Measurements from ENCODE around the gene HS1BP3. TPM values are rescaled to one million over a fixed set of nuclear protein-coding genes. Genes with fewer than 3 reads are reported as not detected.

Gene HS1BP3
- total and polyA plus RNA-seq, 2 experiments from 2014 or later = 13.5 to 20.3 TPM

DNA sequence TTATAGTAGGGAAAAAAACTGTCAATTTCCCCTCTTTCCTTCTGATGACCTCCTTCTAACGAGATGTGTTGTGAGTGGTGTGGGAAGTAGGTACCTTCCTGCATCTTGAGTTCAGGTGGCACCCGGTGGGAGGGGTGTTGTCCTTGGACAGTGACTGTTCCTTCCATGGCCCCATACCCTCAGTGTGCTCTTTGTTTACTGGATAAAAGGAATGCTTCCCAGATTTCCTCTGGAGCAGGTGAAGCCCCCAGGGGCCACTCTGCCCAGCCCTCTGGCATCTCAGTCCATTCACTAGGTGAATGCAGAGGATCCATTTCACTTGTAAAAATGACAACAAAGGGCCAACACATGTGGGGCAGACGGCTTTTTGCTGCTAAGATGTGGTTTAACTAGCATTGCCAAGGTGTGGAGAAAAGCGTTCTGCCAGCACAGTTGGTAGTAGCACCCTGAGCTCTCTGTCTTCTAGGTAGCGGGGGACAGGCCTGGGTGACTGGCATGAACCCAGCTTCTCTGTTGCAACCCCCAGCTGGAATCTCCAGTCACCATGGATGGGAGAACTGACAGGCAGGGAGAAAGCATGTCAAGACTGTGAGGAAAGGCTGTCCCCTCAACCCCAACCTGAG lies 22.9 kb upstream of the HS1BP3 start:
- no peak overlapping the region for H3K4me3 ChIP-seq
- DNase-seq (ENCODE audit: low read depth in 1 of 2, low spot score in 1 of 2) = no peak

DNA sequence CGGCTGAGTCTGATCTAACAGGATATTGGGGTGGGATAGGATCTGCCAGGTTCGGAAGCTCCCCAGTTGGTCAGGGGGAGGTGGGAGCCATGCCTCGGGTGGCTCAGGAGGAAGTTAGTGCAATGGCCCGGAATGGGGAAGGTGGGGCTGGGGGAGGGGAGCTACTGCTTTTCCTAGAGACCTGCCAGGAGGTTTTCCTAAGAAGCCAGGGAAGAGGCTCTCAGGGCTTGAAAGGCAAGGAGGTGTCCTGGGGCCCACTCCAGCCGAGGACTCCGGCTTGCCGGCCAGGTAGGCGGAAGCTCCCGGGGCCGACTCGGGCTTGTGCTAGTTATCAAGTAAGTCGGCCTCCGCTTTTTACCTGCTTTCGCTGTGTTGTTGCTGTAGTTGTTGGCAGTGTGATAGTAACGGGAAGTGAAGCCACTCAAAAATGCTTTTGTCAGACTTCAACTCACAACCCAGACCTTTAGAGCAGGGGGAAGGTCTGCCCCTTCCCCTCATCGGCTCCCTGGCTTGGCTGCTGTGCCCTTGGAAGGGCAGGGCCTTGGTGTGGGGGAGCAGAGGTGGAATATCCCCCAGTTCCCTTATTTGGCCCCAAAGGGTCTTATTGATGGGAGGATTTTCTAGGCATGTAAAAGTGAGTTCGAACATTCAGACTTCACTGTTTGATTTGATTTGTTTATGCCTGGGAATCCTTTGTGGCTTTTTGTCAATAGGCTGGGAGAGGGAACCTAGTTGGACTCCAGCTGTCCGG lies 21.5 kb upstream of the HS1BP3 start:
- no peaks in the 10 kb centered on the region for H3K36me3 ChIP-seq
- H3K4me1 ChIP-seq (ENCODE audit: low read depth) = no peaks in the 10 kb centered on the region
- no peak overlapping the region for H3K27ac ChIP-seq
- TF ChIP-seq, protein P1, sequence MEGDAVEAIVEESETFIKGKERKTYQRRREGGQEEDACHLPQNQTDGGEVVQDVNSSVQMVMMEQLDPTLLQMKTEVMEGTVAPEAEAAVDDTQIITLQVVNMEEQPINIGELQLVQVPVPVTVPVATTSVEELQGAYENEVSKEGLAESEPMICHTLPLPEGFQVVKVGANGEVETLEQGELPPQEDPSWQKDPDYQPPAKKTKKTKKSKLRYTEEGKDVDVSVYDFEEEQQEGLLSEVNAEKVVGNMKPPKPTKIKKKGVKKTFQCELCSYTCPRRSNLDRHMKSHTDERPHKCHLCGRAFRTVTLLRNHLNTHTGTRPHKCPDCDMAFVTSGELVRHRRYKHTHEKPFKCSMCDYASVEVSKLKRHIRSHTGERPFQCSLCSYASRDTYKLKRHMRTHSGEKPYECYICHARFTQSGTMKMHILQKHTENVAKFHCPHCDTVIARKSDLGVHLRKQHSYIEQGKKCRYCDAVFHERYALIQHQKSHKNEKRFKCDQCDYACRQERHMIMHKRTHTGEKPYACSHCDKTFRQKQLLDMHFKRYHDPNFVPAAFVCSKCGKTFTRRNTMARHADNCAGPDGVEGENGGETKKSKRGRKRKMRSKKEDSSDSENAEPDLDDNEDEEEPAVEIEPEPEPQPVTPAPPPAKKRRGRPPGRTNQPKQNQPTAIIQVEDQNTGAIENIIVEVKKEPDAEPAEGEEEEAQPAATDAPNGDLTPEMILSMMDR (IDR thresholded peaks at IDR 0.05; ENCODE audit: low read depth, low read length) = no peak
- peaks cover 76% of the 10 kb centered on the region for H3K27me3 ChIP-seq
- DNase-seq (ENCODE audit: low read depth in 1 of 2, low spot score in 1 of 2) = no peak
- no peak overlapping the region for H3K4me3 ChIP-seq
- H3K9me3 ChIP-seq (ENCODE audit: low read depth) = no peaks in the 10 kb centered on the region

More for the DNA sequence above, 22.9 kb upstream of the HS1BP3 start:
- TF ChIP-seq, protein P1 (IDR thresholded peaks at IDR 0.05; ENCODE audit: low read depth, low read length) = no peak
- peaks cover 62% of the 10 kb centered on the region for H3K27me3 ChIP-seq
- H3K36me3 ChIP-seq = no peaks in the 10 kb centered on the region
- H3K27ac ChIP-seq = no peak overlapping the region
- H3K4me1 ChIP-seq (ENCODE audit: low read depth) = no peaks in the 10 kb centered on the region
- H3K9me3 ChIP-seq (ENCODE audit: low read depth) = no peaks in the 10 kb centered on the region

DNA sequence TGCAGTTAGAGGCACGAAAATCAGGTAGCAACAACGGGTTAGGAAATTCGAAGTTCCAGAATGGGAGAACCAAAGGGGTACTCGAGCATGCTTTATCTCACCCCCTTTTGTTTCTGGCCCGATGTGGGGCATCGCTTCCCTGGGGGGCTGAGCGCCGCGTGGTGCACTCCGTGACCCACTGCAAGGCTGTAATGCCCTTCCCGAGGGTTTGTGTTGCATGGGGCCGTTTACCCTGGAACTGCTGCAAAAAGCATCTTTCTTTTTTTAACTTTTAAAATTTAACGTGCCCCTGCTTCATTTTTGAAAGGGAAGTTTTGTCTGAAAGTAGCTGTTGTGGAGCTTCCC lies 20.8 kb upstream of the HS1BP3 start:
- no peak for DNase-seq (ENCODE audit: low read depth in 1 of 2, low spot score in 1 of 2)
- Histone ChIP-seq H3K4me3 (no peak overlapping the region), H3K27me3 (peaks cover 82% of the 10 kb centered on the region), H3K36me3 (no peaks in the 10 kb centered on the region), H3K27ac (no peak overlapping the region), H3K4me1 (ENCODE audit: low read depth) (no peaks in the 10 kb centered on the region), H3K9me3 (ENCODE audit: low read depth) (no peaks in the 10 kb centered on the region)
- TF ChIP-seq, protein P1 (IDR thresholded peaks at IDR 0.05; ENCODE audit: low read depth, low read length) = no peak

DNA sequence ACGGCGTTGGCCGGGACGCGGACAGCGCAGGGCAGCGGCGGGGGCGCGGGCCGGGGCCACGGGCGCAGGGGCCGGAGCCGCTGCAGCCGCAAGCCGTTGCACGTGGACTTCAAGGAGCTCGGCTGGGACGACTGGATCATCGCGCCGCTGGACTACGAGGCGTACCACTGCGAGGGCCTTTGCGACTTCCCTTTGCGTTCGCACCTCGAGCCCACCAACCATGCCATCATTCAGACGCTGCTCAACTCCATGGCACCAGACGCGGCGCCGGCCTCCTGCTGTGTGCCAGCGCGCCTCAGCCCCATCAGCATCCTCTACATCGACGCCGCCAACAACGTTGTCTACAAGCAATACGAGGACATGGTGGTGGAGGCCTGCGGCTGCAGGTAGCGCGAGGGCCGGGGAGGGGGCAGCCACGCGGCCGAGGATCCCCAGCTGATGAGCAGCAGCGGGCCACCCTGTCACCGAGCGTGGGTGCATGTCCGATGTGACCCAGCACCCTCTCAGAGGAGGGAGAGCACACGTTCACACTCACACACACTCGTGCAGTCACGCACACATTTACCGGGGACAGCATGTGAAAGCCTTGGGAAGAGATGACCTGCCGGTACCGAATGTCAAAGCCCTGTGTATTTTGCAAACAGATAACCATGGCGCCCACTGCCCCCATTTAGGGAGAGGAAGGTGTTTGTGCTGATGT lies 20.3 kb upstream of the HS1BP3 start:
- no peaks in the 10 kb centered on the region for H3K9me3 ChIP-seq (ENCODE audit: low read depth)
- no peak overlapping the region for H3K4me3 ChIP-seq
- peaks cover 4% of the 10 kb centered on the region for H3K4me1 ChIP-seq (ENCODE audit: low read depth)
- H3K36me3 ChIP-seq = no peaks in the 10 kb centered on the region
- peaks cover 87% of the 10 kb centered on the region for H3K27me3 ChIP-seq
- TF ChIP-seq, protein P1 (IDR thresholded peaks at IDR 0.05; ENCODE audit: low read depth, low read length) = no peak
- H3K27ac ChIP-seq = no peak overlapping the region
- no peak for DNase-seq (ENCODE audit: low read depth in 1 of 2, low spot score in 1 of 2)

DNA sequence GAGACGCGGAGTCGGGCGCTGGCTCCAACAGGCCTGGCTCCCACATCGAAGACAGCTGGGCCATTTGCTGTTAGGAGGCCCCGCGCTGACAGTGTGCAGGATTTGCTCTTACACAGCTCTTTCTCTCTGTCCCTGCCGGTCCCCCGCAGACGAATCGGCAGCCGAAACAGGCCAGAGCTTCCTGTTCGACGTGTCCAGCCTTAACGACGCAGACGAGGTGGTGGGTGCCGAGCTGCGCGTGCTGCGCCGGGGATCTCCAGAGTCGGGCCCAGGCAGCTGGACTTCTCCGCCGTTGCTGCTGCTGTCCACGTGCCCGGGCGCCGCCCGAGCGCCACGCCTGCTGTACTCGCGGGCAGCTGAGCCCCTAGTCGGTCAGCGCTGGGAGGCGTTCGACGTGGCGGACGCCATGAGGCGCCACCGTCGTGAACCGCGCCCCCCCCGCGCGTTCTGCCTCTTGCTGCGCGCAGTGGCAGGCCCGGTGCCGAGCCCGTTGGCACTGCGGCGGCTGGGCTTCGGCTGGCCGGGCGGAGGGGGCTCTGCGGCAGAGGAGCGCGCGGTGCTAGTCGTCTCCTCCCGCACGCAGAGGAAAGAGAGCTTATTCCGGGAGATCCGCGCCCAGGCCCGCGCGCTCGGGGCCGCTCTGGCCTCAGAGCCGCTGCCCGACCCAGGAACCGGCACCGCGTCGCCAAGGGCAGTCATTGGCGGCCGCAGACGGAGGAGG lies 19.6 kb upstream of the HS1BP3 start:
- Histone ChIP-seq H3K4me3 (no peak overlapping the region), H3K4me1 (ENCODE audit: low read depth) (peaks cover 8% of the 10 kb centered on the region), H3K36me3 (no peaks in the 10 kb centered on the region), H3K27me3 (peaks cover 94% of the 10 kb centered on the region), H3K9me3 (ENCODE audit: low read depth) (no peaks in the 10 kb centered on the region), H3K27ac (no peak overlapping the region)
- TF ChIP-seq, protein P1 (IDR thresholded peaks at IDR 0.05; ENCODE audit: low read depth, low read length) = no peak
- peak in 1 of 2 donors; percentile 26 for DNase-seq (ENCODE audit: low read depth in 1 of 2, low spot score in 1 of 2)
